ENCODE results near the gene MIP. TPM values are rescaled to one million over a fixed set of nuclear protein-coding genes. Genes with fewer than 3 reads are reported as not detected.
"Not testable (repeated sequence)": the region's sequence is repeated elsewhere in the genome, so short reads cannot be mapped to it uniquely, and the experiment has no call there.

The MIP gene
- total RNA-seq, 4 donors from 2014 or later: not detected

GRCh38 chr12:56450241-56450640, 4.2 kb downstream of the MIP start:
- no peak for TF ChIP-seq CTCF (IDR thresholded peaks at IDR 0.05)
- no peak for TF ChIP-seq POLR2A (IDR thresholded peaks at IDR 0.05)
- no peaks in the 10 kb centered on the region for H3K9me3 ChIP-seq
- DNase-seq: no peak
- no peak overlapping the region for H3K27ac ChIP-seq
- no peak overlapping the region for H3K4me3 ChIP-seq
- H3K36me3 ChIP-seq: no peaks in the 10 kb centered on the region
- H3K4me1 ChIP-seq: peaks cover 0 to 6% (median 0%) of the 10 kb centered on the region in 4 donors
- no peaks in the 10 kb centered on the region for H3K27me3 ChIP-seq

GRCh38 chr12:56449622-56449984, 4.9 kb downstream of the MIP start:
- Histone ChIP-seq H3K9me3 (no peaks in the 10 kb centered on the region), H3K36me3 (no peaks in the 10 kb centered on the region), H3K27me3 (no peaks in the 10 kb centered on the region), H3K27ac (peak overlapping the region; percentile 68 to 92 (median 82)), H3K4me3 (peak overlapping the region; percentile 60 to 77 (median 70)), H3K4me1 (peaks cover 0 to 6% (median 0%) of the 10 kb centered on the region in 4 donors)
- DNase-seq: no peak
- TF ChIP-seq CTCF (IDR thresholded peaks at IDR 0.05): no peak
- TF ChIP-seq POLR2A (IDR thresholded peaks at IDR 0.05): peak in 1 of 2 donors; percentile 5

- no peaks in the 10 kb centered on the region for H3K27me3 ChIP-seq
- no peaks in the 10 kb centered on the region for H3K9me3 ChIP-seq
- peak in 3 of 6 experiments; percentile 19 to 28 (median 27) for TF ChIP-seq CTCF (IDR thresholded peaks at IDR 0.05)
- TF ChIP-seq POLR2A (IDR thresholded peaks at IDR 0.05): peak; percentile 47 to 48
Measured at GRCh38 chr12:56448860-56449621, 5.4 kb downstream of the MIP start, which contains the start of gene TIMELESS. TIMELESS (minus strand) TSS chr12:56449426; CDS start chr12:56434170, 15,256 bp downstream.

GRCh38 chr12:56443208-56443607, 11.2 kb downstream of the MIP start:
- H3K27ac ChIP-seq, H3K36me3 ChIP-seq, H3K27me3 ChIP-seq, DNase-seq, H3K4me3 ChIP-seq, H3K9me3 ChIP-seq, H3K4me1 ChIP-seq: not testable (repeated sequence)

More at GRCh38 chr12:56448860-56449621, 5.4 kb downstream of the MIP start, which contains the start of gene TIMELESS:
- Histone ChIP-seq H3K4me1 (peaks cover 0 to 6% (median 0%) of the 10 kb centered on the region in 4 donors), H3K4me3 (peak within 1 kb of the TSS; percentile 60 to 77 (median 70)), H3K36me3 (no peaks in the 10 kb centered on the region), H3K27ac (peak within 1 kb of the TSS; percentile 68 to 92 (median 82))
- peak; percentile 87 to 95 (median 94) for DNase-seq

GRCh38 chr12:56437430-56438176, 16.9 kb downstream of the MIP start:
- no peak overlapping the region for H3K4me3 ChIP-seq
- TF ChIP-seq POLR2A (IDR thresholded peaks at IDR 0.05): no peak
- DNase-seq: no peak
- H3K27ac ChIP-seq: no peak overlapping the region
- no peaks in the 10 kb centered on the region for H3K4me1 ChIP-seq
- H3K36me3 ChIP-seq: no peaks in the 10 kb centered on the region
- no peaks in the 10 kb centered on the region for H3K9me3 ChIP-seq
- no peaks in the 10 kb centered on the region for H3K27me3 ChIP-seq

- H3K4me3 ChIP-seq: no peak overlapping the region
- no peak for TF ChIP-seq POLR2A (IDR thresholded peaks at IDR 0.05)
- no peak for TF ChIP-seq CTCF (IDR thresholded peaks at IDR 0.05)
- DNase-seq: no peak
- H3K27ac ChIP-seq: no peak overlapping the region
- no peaks in the 10 kb centered on the region for H3K9me3 ChIP-seq
- peaks cover 0 to 5% (median 0%) of the 10 kb centered on the region in 3 donors for H3K36me3 ChIP-seq
- no peaks in the 10 kb centered on the region for H3K4me1 ChIP-seq
- H3K27me3 ChIP-seq: no peaks in the 10 kb centered on the region
Measured at GRCh38 chr12:56434828-56435227, 19.6 kb downstream of the MIP start.
